NCI-H2107 (cell line): ENCODE measurements around the gene DHCR7.
A peak's percentile ranks its signal among the peaks of the same experiment; 100 is the strongest.

Source experiments
- DNase-seq: peaks from one replicate; lab custom pipeline; 2025; lab: John Stamatoyannopoulos, UW

The DHCR7 gene

DNA sequence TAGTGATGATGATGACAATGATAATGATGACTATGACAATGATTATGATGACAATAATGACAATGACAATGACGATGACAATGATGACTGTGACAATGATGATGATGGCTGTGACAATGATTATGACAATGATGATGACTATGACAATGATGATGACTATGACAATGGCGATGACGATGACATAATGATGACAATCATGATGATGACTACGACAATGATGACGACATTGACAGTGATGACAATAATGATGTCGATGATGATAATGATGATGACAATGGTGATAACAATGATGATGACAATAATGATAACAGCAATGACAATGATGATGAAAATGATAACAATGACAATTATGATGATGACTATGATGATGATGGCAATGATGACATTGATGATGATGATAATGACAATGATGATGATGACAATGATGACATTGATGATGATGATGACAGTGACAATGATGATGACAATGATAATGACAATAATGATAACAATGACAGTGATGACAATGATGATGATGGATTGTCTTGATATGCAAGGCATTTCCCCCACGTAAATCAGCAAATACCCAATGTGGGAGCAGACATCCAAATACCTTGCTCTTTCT lies 37.7 kb downstream of the DHCR7 start:
- no peak for DNase-seq

DNA sequence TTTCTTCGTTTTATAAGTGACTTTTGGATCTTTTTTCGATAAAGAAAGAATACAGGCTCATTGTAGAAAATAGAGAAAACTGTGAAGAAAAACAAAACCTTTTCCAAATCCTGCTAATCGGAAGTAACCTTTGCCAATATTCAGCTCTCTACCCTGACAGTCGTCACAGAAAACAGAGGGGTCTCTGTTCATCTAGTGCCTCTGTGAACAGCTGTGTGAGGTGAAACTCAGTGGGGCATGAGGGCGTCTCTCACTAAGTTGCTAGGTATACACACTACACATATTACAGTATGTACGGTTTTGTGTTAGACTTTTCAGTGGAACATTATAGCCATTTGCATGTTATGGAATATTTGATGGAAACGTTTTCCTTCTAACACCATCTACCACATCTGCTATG lies 39.4 kb downstream of the DHCR7 start:
- DNase-seq = no peak

DNA sequence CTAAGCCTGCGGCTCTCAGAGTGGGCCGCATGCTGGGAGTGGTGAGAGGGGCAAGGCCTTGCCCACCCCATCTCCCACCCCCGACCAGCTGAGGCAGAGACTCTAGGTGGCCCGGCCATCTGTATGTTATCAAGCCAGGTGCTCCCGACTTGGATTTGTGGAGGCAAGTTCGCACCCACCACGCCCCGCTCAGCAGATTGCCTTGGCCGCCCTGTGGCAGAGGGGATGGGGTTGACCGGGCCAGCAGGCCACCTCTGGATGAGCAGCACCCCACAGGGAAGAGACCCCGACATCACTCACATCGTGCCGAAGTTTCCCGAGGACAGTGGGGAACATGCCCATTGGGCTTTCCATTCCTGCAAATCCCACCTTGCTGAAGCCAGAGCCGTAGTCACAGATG lies 40.8 kb downstream of the DHCR7 start:
- DNase-seq = no peak

DNA sequence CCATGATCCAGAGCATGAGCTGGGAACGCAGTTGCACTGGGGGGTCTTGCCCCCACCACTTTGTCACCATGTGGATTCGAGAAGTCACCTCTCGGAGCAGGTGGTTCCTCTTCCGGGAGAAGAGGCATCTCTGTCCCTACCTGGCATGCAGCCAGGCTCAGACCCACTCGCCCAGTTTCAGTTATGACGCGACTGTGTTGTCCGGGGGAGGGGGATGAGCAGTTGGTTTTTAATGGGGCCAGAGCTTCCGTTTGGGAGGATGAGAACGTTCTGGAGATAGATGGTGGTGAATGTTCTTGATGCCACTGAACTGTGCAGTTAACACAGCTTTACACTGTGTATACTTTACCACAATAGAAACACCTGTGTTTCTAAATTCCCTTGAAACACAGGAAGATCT lies 41.5 kb downstream of the DHCR7 start:
- DNase-seq = no peak

DNA sequence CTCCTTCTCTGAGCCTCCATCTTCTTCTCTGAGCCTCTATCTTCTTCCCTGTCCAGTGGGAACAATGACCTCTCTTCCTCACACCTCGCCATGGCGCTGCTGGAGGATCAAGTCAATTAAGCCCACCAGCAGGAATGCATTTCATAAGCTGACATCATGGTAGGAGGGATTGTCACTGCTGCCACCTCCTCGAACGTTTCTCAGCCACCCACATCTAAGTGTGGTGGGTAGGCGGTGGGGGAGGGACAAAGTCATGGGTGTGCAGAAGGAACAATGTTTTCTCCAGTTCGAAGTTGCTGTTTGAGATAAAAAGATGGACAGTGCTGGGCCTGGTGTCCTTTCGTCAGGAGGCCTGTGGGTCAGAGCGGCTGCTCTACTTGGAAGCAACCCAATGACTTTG lies 44.0 kb downstream of the DHCR7 start:
- no peak for DNase-seq

DNA sequence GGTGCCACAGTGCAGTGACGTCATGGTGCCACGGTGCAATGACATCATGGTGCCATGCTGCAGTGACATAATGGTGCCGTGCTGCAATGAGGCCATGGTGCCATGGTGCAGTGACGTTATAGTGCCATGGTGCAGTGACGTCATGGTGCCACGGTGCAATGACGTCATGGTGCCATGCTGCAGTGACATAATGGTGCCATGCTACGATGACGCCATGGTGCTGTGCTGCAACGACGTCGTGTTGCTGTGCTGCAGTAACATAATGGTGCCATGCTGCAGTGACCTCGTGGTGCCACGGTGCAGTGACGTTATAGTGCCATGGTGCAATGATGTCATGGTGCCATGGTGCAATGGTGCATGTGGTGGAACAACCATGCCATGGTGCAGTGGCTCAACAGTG lies 45.3 kb downstream of the DHCR7 start:
- no peak for DNase-seq

DNA sequence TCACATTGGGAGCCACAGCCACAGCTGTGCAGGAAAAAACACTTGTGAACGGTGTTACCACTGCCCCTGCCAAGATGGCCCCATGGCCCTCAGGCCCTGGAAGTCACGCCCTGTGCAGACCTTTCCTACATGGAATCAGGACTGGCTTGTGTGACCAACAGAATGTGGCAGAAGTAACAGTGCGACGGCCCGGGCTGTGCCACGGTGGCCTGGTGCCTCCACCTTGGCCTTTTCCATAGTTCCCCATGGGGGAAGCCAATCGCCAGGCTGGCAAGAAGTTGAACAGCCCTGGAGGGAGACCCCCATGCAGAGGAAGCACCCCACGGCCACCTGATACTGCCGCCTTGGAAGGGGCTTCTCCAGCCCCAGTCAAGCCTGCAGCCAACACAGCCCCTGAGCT lies 48.0 kb downstream of the DHCR7 start:
- DNase-seq = no peak

DNA sequence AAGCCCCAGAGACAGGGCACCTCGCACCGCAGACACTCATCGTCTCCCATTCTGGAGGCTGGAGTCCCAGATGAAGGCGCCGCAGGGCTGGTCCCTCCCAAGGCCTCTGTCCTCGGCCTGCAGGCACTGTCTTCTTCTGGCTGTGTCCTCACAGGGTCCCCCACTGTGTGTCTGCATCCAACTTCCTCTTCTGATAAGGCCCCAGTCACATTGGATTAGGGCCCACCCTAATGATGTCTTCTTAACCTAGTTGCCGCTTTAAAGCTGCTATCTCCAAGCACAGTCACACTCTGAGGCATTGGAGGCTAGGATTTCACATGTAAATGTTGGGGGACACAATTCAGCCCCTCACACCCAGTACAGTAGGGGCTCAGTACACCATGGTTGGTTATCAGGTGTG lies 48.9 kb downstream of the DHCR7 start:
- DNase-seq = no peak

DNA sequence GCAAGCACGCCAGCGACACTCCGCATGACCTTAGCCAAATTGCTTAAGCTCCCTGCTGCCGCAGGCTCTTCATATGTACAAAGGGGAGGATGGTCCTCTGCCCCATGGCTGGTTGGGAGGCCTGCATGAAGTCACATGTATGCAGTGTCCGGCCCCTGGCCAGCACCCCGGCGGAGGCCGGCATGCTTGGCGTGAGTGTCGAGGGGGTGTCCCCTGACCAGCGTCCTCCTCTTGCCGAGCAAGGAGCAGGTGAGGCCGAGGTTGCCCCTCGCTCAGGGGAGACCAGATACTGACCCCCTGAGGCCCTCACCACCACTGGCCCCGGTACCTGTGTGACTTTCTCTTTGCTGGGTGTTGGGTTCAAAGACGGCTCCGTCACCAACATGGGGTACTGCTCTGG lies 50.2 kb downstream of the DHCR7 start:
- DNase-seq = no peak

DNA sequence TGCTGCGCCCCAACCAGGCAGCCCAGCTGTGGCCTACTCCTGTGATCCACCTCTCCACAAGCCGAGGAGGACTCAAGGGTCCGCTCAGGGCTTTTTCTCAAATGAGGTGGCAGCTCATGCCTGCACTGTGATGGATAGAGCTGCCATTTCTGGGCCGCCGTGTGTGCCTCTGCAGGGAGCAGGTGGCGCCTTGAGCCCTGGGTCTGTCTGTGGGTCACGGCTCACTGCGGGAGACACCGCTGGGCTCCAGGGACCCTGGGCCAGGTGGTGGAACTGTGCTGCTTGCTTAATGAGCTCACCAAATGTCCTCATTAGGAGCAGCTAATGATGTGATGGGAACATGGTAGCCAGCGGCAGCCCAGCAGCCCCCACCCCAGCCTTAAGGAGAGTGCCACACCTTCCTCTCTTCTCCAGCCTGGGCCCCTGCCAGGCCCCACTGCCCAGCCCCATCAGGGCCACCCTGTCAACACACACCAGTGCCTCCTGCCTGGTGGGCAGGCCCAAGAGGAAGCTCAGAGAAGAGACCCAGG lies 50.8 kb downstream of the DHCR7 start:
- DNase-seq = peak; percentile 35

DNA sequence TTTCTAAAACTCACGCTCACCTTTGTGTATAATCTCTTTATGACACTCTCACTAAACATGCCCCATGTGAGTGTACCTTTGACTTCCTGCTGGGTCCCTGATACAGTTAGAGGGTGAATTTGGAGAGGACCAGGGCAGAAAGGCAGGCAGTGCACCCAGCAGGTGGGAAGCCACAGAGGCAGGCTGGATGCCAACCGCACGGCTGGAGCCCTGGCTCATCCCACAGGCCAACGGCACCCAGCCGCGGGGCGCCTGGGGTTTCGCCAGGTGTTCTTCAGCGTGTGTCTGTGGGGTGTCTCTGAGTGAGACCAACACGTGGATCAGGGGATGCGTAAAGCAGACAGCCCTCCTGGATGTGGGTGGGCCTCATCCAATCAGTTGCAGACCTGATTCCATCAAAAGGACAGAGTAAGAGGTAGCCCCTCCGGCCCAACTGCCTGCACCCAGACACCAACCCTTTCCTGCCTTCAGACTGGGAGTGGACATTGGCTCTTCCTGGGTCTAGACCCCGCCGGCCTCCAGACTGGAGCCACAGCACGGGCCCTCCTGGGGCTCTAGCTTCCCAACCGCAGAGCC lies 51.6 kb downstream of the DHCR7 start:
- peak; percentile 87 for DNase-seq

DNA sequence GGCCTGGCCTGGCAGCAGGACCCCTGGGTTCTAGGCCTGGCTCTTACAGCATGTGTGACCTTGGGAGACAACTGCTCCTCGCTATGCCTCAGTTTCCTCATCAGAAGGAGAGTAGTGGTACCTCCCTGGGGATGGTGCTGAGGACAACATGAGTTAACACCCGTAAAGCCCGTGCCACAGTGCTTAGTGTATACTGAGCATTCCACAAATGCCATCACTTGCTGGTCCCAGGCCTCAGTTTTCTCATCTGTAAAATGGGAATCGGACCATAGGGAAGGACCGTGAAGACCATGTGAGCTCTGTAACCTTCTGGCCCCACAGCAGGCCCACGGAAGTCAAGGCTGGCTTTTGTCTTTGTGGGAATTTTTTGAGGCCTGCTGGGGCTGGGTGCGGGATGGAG lies 52.4 kb downstream of the DHCR7 start:
- DNase-seq = no peak

DNA sequence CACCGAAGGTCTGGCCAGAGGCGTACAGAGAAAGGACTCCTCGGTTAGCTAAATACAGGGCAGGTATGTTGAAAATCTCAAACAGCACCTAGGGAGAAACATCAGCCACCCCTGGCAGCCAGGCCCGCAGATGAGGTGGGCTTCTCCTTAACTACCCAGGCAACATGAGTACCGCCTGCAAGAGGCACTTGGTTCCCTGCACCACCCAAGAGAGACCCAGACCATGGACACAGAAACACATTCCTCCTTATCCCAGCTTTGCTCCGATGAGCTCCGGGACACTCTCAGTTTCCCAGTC lies 53.0 kb downstream of the DHCR7 start:
- DNase-seq = no peak

DNA sequence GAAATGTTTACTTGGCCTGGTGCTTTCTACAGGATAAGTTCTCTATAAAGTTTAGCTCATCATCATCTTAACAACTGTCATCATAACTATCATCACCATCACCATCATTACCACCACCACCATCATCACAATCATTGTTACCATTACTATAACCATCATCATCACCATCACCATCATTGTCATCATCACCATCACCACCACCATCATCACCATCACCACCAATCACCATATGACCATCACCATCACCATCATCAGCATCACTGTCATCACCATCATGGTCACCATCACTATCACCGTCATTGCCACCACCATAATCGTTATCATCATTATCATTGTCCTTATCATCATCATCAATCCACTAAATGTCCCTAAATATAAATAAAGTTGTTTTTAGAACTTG lies 54.9 kb downstream of the DHCR7 start:
- DNase-seq = no peak

DNA sequence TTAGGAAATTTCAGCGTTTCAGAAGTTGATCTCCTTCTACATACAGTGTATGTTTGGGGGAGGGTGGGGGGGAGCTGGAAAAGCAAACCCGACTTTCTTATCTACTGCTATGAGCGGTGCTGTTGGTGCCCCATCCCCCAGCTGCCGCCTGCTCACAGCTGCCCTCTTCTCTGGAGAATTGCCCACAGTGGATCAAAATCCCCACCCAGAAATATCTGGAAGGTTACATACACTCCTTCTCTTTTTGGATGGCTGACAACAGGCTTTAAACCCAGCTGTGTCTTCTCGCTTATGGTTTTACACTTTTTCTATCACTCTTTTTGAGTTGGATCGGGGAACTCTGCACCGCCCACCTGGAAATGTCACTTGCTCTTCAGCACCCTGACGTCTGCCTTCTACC lies 56.4 kb downstream of the DHCR7 start:
- no peak for DNase-seq

DNA sequence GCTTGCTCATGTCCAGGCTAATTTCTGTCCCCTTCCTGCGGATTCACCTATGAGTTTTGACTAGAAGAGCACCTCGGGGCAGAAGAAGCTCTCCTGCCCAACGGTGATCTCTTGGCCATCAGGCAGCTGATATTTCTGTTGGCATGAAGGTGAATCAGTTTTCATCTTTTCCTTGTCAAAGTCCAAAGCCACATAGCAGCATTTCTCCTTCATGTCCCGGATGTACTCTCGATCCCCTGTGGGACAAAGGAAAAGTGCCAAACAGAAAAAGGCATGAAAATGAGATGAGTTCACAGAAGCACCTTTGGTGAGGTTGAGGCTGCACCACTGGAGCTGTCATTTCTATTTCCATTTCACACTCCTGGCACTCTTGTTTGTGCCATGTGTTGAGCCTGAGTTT lies 56.8 kb downstream of the DHCR7 start:
- DNase-seq = no peak

DNA sequence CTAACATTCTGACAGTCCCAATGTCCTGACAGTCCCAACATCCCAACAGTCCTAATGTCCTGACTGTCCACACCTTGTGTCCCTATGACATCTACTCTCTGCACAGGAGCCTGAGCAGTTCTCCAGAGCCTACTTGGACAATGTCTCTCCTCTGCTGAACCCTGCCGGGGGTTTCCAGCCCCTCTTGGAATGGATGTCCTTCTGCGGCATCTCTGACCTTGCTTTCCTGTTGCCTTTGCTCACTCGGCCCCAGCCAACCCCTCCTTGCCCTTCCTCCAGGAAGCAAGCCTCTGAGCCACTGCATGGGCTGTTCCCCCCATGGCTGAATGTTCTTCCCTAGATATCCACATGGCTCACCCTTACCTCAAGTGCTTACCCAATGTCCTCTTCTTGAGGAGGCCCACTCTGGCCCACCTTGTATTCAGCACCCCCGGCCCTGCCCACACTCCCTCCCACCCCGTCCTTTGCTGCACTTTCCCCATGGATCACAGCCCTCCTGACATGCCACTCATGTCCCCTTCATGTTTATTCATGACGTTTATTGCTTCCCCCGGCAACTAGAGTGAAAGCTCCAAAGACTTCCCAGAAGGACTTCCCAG lies 59.5 kb downstream of the DHCR7 start:
- no peak for DNase-seq

DNA sequence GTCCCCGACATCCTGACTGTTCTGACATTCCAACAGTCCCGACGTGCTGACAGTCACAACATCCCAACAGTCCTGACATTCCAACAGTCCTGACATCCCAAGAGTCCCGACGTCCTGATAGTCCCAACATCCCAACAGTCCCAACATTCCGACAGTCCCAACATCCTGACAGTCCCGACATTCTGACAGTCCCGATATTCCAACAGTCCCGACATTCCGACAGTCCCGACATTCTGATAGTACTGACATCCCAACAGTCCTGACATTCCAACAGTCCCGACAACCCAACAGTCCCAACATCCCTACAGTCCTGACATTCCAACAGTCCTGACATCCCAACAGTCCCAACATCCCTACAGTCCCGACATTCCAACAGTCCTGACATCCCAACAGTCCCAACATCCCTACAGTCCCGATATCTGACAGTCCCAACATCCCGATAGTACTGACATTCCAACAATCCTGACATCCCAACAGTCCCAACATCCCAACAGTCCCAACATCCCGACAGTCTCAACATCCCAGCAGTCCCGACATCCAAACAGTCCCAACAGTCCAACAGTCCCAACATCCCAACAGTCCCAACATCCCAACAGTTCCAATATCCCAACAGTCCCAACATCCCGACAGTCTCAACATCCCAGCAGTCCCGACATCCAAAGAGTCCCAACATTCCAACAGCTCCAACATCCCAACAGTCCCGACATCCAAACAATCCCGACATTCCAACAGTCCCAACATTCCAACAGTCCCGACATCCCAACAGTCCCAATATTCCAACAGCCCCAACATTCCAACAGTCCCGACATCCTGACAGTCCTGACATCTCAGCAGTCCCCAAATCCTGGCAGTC lies 60.2 kb downstream of the DHCR7 start:
- DNase-seq = no peak

DNA sequence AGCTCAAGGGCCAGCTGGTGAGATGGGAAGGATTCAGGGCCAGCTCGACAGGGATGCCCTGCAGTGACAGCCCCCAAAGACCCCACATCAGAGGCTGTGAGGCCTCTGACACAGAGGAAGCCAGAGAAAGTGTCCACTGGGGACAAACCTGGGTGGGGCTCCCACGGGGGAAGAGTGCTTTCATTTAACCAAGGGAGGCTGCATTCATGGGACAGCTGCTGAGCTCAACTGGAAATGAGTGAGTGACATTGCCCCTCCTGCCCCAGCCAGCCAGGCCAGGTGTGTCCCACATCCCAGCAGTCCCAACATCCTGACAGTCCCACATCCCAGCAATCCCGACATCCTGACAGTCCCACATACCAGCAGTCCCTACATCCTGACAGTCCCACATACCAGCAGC lies 61.0 kb downstream of the DHCR7 start:
- DNase-seq = no peak

DNA sequence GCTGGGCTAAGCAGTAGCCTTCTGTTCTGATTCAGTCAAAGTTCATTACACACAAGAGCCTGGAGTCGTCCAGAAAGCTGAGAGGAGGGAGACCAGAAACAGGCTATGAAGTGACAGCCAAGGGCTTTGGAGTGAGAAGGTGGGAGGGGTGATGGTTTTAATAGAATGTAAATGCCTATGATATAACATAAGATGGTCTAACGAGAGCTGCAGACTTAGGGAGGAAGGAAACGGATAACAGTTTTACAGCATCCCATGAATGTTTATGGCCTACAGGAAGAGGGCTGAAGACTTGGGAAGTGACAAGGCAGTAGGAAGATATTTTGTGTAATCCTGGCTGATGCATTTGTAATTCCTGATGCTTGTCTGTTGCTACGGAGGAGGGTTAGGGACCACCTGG lies 62.0 kb downstream of the DHCR7 start:
- DNase-seq = no peak

DNA sequence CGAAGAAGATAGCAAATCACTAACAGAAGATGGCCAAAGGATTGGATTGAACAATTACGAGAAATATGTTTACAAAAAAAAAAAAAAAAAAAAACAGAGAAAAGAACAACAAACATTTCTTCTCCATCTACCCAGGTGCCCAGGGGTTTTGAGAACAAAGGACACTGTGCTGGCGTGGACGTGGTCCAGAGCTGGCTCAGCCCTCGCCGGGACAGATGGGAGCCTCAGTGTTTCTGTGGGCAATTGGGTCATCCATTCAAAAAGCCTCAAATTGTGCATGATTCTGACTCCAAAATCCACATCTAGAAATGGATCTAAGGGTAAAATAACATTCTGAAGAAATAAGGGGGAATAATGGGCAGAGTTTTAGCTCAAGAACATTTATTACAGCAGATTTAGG lies 63.1 kb downstream of the DHCR7 start:
- no peak for DNase-seq

DNA sequence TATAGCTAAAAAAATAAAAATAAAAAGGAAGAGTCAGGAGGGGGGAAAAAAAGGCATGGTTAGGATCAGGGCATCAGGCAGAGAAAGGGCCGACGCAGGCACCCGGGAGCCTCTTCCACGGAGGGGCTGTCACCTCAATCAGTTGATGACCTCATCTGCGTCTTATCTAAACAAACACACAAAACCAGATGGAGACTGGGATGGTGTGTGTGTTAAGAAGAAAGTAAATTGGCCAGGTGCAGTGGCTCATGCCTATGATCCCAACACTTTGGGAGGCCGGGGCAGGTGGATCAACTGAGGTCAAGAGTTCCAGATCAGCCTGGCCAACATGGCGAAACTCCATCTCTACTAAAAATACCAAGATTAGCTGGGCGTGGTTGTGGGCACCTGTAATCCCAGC lies 63.6 kb downstream of the DHCR7 start:
- no peak for DNase-seq
